Measurements from ENCODE around the gene C8A.

C8A gene

DNA sequence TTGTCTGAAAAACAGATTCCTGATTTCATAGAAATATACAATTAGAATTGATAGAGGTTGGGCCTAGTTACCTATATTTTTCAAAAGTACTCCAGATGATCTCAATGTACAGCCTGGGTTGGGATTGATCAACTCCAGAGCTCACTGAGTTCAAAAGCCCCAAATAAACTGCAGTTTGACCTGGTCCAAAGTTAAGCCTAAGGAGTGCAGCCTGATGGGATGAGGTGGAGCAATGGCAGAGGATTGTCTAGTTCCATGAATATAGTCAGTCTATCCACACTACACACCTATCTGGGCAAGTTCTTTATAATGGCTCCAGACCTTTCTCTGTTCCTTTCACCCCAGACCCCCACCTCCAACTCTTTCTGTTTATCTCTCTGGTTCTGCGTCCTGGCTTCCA lies 49.2 kb downstream of the C8A start:
- no peaks in the 10 kb centered on the region for H3K4me1 ChIP-seq (ENCODE audit: control insufficient read depth, insufficient read depth, low read length, poor library complexity, severe bottlenecking)
- no peak for DNase-seq
- H3K9me3 ChIP-seq (ENCODE audit: control insufficient read depth, low read length): no peaks in the 10 kb centered on the region
- H3K4me3 ChIP-seq (ENCODE audit: insufficient read depth, low read depth, low read length, poor library complexity, severe bottlenecking): no peak overlapping the region
- H3K27me3 ChIP-seq (replicated peaks; ENCODE audit: control insufficient read depth, insufficient read depth, low read length, poor library complexity, severe bottlenecking): peaks cover 4% of the 10 kb centered on the region
- H3K27ac ChIP-seq (ENCODE audit: insufficient read depth, low read length, poor library complexity, severe bottlenecking): no peak overlapping the region
- H3K36me3 ChIP-seq (ENCODE audit: control insufficient read depth, insufficient read depth, low read length): no peaks in the 10 kb centered on the region

DNA sequence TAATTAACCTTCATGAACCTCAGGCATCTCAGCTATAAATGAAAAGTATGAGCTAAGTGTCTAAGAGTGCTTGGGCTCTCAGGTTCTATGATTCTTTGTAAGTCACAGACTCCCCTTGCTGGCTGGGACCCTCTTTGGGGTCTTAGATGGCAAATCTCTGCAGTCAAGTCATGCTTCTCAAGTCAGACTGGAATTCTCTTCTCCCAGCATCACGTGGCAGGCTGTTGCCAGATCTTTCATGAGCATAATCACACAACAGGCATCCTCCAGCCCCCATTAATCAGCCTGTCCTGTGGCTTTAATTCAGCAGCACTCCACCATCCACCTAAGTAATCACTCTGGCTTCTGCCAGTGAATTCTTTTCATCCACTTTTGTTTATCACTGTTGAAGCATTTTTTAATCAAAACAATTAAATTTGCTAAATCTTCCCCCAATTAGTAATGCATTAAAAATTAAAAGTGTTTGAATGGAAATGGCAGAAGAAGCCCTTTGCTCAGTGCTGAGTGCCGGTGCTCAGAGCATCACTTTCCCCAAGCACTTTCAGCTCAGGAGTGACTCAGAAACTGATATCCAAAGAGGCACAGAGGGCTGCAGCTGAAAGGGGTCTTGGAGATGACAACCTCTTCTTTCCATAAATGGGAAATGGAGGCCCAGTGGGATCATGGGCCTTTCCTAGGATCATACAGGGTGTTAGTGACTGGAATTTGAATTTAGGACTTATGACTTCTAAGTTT lies 50.2 kb downstream of the C8A start:
- DNase-seq: no peak
- no peaks in the 10 kb centered on the region for H3K9me3 ChIP-seq (ENCODE audit: control insufficient read depth, low read length)
- no peak overlapping the region for H3K4me3 ChIP-seq (ENCODE audit: insufficient read depth, low read depth, low read length, poor library complexity, severe bottlenecking)

DNA sequence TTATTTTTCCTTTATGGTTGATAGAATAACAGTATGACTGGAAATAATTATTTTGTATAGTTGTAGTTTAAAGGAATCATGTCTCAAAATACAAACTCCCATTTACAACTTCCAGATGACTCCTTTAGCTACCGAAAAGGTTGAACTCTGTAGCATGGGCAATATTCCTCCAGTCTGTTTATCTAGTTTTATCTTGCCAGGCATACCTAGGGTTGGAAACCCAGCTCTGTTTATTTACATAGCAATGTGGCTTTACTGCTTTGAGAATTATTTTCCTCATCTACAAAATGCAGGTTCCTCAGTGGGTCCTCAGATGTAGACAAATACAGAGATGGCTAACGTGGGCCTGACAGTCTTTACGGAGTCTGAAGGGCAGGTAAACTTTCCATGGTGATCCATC lies 51.1 kb downstream of the C8A start:
- DNase-seq: no peak
- peaks cover 4% of the 10 kb centered on the region for H3K27me3 ChIP-seq (replicated peaks; ENCODE audit: control insufficient read depth, insufficient read depth, low read length, poor library complexity, severe bottlenecking)
- H3K36me3 ChIP-seq (ENCODE audit: control insufficient read depth, insufficient read depth, low read length): no peaks in the 10 kb centered on the region
- no peaks in the 10 kb centered on the region for H3K9me3 ChIP-seq (ENCODE audit: control insufficient read depth, low read length)
- H3K4me1 ChIP-seq (ENCODE audit: control insufficient read depth, insufficient read depth, low read length, poor library complexity, severe bottlenecking): no peaks in the 10 kb centered on the region
- no peak overlapping the region for H3K27ac ChIP-seq (ENCODE audit: insufficient read depth, low read length, poor library complexity, severe bottlenecking)
- no peak overlapping the region for H3K4me3 ChIP-seq (ENCODE audit: insufficient read depth, low read depth, low read length, poor library complexity, severe bottlenecking)

More for the DNA sequence above, 50.2 kb downstream of the C8A start:
- H3K36me3 ChIP-seq (ENCODE audit: control insufficient read depth, insufficient read depth, low read length): no peaks in the 10 kb centered on the region
- H3K27ac ChIP-seq (ENCODE audit: insufficient read depth, low read length, poor library complexity, severe bottlenecking): no peak overlapping the region
- H3K4me1 ChIP-seq (ENCODE audit: control insufficient read depth, insufficient read depth, low read length, poor library complexity, severe bottlenecking): no peaks in the 10 kb centered on the region
- H3K27me3 ChIP-seq (replicated peaks; ENCODE audit: control insufficient read depth, insufficient read depth, low read length, poor library complexity, severe bottlenecking): peaks cover 4% of the 10 kb centered on the region

DNA sequence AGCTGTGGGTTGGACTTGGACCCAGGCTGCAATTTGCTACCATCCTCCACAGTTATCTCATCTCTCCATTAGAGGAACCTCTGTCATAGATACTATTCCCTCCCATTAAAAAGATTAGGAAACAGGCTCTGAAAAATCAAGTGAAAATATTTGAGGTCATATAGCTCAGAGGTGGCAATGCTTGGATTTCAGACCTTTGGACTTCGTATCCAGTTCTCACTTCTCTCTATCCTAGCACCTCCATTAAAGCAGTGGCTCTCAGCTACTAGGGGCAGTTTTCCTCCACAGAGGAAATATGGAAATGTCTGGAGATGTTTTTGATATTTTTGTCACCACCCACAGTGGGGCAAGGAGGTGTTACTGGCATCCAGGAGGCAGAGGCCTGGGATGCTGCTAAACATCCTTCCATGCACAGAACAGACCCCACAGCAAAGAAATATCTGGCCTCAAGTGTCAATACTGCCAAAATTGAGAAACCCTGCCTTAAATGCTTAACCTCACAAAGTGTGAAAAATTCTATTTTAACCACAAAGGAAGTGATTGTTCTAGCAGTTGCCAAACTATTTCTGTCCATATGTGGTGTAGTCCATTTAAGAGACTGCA lies 54.1 kb downstream of the C8A start:
- Histone ChIP-seq H3K27me3 (replicated peaks; ENCODE audit: control insufficient read depth, insufficient read depth, low read length, poor library complexity, severe bottlenecking) (peaks cover 4% of the 10 kb centered on the region), H3K36me3 (ENCODE audit: control insufficient read depth, insufficient read depth, low read length) (no peaks in the 10 kb centered on the region), H3K27ac (ENCODE audit: insufficient read depth, low read length, poor library complexity, severe bottlenecking) (no peak overlapping the region), H3K9me3 (ENCODE audit: control insufficient read depth, low read length) (no peaks in the 10 kb centered on the region), H3K4me1 (ENCODE audit: control insufficient read depth, insufficient read depth, low read length, poor library complexity, severe bottlenecking) (no peaks in the 10 kb centered on the region), H3K4me3 (ENCODE audit: insufficient read depth, low read depth, low read length, poor library complexity, severe bottlenecking) (no peak overlapping the region)
- no peak for DNase-seq

GRCh38 chr1:56910441-56910985 lies 55.9 kb downstream of the C8A start:
- Histone ChIP-seq H3K4me1 (ENCODE audit: control insufficient read depth, insufficient read depth, low read length, poor library complexity, severe bottlenecking) (no peaks in the 10 kb centered on the region), H3K36me3 (ENCODE audit: control insufficient read depth, insufficient read depth, low read length) (no peaks in the 10 kb centered on the region), H3K27me3 (replicated peaks; ENCODE audit: control insufficient read depth, insufficient read depth, low read length, poor library complexity, severe bottlenecking) (peaks cover 3% of the 10 kb centered on the region), H3K27ac (ENCODE audit: insufficient read depth, low read length, poor library complexity, severe bottlenecking) (no peak overlapping the region), H3K4me3 (ENCODE audit: insufficient read depth, low read depth, low read length, poor library complexity, severe bottlenecking) (no peak overlapping the region), H3K9me3 (ENCODE audit: control insufficient read depth, low read length) (no peaks in the 10 kb centered on the region)
- no peak for DNase-seq

- H3K4me1 ChIP-seq (ENCODE audit: control insufficient read depth, insufficient read depth, low read length, poor library complexity, severe bottlenecking): no peaks in the 10 kb centered on the region
- no peak overlapping the region for H3K4me3 ChIP-seq (ENCODE audit: insufficient read depth, low read depth, low read length, poor library complexity, severe bottlenecking)
- no peaks in the 10 kb centered on the region for H3K9me3 ChIP-seq (ENCODE audit: control insufficient read depth, low read length)
- H3K36me3 ChIP-seq (ENCODE audit: control insufficient read depth, insufficient read depth, low read length): no peaks in the 10 kb centered on the region
- H3K27ac ChIP-seq (ENCODE audit: insufficient read depth, low read length, poor library complexity, severe bottlenecking): no peak overlapping the region
- no peaks in the 10 kb centered on the region for H3K27me3 ChIP-seq (replicated peaks; ENCODE audit: control insufficient read depth, insufficient read depth, low read length, poor library complexity, severe bottlenecking)
- no peak for DNase-seq
Observed at GRCh38 chr1:56911098-56911938, 56.7 kb downstream of the C8A start.

DNA sequence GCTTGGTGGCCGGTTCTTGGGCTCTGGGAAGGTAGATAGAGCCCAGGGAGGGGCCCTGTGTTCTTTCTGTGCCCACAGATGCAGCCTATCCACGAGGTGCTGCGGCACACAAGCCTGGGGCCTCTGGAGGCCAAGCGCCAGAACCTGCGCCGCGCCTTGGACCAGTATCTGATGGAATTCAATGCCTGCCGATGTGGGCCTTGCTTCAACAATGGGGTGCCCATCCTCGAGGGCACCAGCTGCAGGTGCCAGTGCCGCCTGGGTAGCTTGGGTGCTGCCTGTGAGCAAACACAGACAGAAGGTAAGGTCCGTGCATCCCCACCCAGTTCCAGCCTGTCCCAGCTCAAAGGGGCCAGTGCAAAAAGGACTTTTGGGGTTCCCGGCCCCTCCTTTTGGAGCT lies 57.7 kb downstream of the C8A start:
- Histone ChIP-seq H3K27ac (ENCODE audit: insufficient read depth, low read length, poor library complexity, severe bottlenecking) (no peak overlapping the region), H3K27me3 (replicated peaks; ENCODE audit: control insufficient read depth, insufficient read depth, low read length, poor library complexity, severe bottlenecking) (no peaks in the 10 kb centered on the region), H3K4me1 (ENCODE audit: control insufficient read depth, insufficient read depth, low read length, poor library complexity, severe bottlenecking) (no peaks in the 10 kb centered on the region), H3K36me3 (ENCODE audit: control insufficient read depth, insufficient read depth, low read length) (no peaks in the 10 kb centered on the region), H3K9me3 (ENCODE audit: control insufficient read depth, low read length) (no peaks in the 10 kb centered on the region), H3K4me3 (ENCODE audit: insufficient read depth, low read depth, low read length, poor library complexity, severe bottlenecking) (no peak overlapping the region)
- no peak for DNase-seq

DNA sequence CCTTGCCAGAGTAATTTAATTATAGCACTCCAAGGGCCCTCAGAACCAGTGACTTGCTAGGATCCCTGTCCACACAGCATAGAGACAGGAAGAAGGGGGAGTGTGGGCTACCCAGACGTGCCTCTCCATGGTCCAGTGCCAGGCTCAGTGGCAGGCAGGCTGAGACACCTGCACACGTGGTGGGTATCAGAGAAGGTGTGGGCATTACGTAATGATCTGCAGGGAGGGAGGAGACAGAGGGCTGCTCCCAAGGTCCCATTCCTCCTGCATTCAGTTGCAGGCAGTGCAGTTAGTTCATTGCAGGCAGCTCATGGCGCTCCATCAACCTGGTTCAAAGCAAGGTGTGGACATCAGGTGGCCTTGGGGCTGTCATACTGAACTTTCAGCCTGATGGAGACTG lies 61.4 kb downstream of the C8A start:
- H3K9me3 ChIP-seq (ENCODE audit: control insufficient read depth, low read length): no peaks in the 10 kb centered on the region
- no peak for DNase-seq
- H3K36me3 ChIP-seq (ENCODE audit: control insufficient read depth, insufficient read depth, low read length): no peaks in the 10 kb centered on the region
- H3K4me3 ChIP-seq (ENCODE audit: insufficient read depth, low read depth, low read length, poor library complexity, severe bottlenecking): no peak overlapping the region
- no peak overlapping the region for H3K27ac ChIP-seq (ENCODE audit: insufficient read depth, low read length, poor library complexity, severe bottlenecking)
- no peaks in the 10 kb centered on the region for H3K4me1 ChIP-seq (ENCODE audit: control insufficient read depth, insufficient read depth, low read length, poor library complexity, severe bottlenecking)
- H3K27me3 ChIP-seq (replicated peaks; ENCODE audit: control insufficient read depth, insufficient read depth, low read length, poor library complexity, severe bottlenecking): no peaks in the 10 kb centered on the region

DNA sequence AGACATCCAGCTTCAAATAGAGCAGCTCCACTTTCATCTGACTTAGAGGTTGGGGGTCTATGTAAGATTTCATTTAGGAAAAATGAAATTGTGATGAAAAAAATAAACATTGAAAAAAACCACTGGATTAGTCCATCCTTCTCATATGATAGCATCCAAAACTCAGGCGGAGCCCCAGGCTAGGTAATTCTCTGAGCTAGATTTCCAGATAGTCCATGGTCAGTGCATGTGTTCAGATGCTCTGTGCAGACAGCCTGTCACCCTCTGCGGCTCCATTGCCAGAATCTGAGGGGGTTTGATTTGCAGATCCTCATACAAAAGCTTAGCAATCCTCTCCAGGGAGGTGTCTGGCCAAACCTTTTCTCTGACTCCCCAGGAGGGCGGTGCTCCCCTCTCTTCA lies 62.0 kb downstream of the C8A start:
- DNase-seq: no peak

GRCh38 chr1:56917356-56917755 lies 62.8 kb downstream of the C8A start:
- Histone ChIP-seq H3K4me3 (ENCODE audit: insufficient read depth, low read depth, low read length, poor library complexity, severe bottlenecking) (no peak overlapping the region), H3K27me3 (replicated peaks; ENCODE audit: control insufficient read depth, insufficient read depth, low read length, poor library complexity, severe bottlenecking) (no peaks in the 10 kb centered on the region), H3K27ac (ENCODE audit: insufficient read depth, low read length, poor library complexity, severe bottlenecking) (no peak overlapping the region), H3K9me3 (ENCODE audit: control insufficient read depth, low read length) (no peaks in the 10 kb centered on the region), H3K4me1 (ENCODE audit: control insufficient read depth, insufficient read depth, low read length, poor library complexity, severe bottlenecking) (no peaks in the 10 kb centered on the region), H3K36me3 (ENCODE audit: control insufficient read depth, insufficient read depth, low read length) (no peaks in the 10 kb centered on the region)
- no peak for DNase-seq

More for the DNA sequence above, 62.0 kb downstream of the C8A start:
- Histone ChIP-seq H3K27me3 (replicated peaks; ENCODE audit: control insufficient read depth, insufficient read depth, low read length, poor library complexity, severe bottlenecking) (no peaks in the 10 kb centered on the region), H3K4me3 (ENCODE audit: insufficient read depth, low read depth, low read length, poor library complexity, severe bottlenecking) (no peak overlapping the region), H3K36me3 (ENCODE audit: control insufficient read depth, insufficient read depth, low read length) (no peaks in the 10 kb centered on the region), H3K27ac (ENCODE audit: insufficient read depth, low read length, poor library complexity, severe bottlenecking) (no peak overlapping the region), H3K9me3 (ENCODE audit: control insufficient read depth, low read length) (no peaks in the 10 kb centered on the region), H3K4me1 (ENCODE audit: control insufficient read depth, insufficient read depth, low read length, poor library complexity, severe bottlenecking) (no peaks in the 10 kb centered on the region)
